VCaP (cell line): ENCODE measurements around the gene ALLC.

Experiments used
- H3K27ac ChIP-seq: fragments of 450-650 bp; 2 replicates; pipeline ENCODE4 v1.5.1; 2017
- TF ChIP-seq, protein P1 (sequence below): fragments of 450-650 bp; conservative IDR thresholded peaks from 2 replicates; pipeline ENCODE4 v1.5.1; 2017; ENCODE audit warnings: mild to moderate bottlenecking, moderate library complexity

ALLC gene

DNA sequence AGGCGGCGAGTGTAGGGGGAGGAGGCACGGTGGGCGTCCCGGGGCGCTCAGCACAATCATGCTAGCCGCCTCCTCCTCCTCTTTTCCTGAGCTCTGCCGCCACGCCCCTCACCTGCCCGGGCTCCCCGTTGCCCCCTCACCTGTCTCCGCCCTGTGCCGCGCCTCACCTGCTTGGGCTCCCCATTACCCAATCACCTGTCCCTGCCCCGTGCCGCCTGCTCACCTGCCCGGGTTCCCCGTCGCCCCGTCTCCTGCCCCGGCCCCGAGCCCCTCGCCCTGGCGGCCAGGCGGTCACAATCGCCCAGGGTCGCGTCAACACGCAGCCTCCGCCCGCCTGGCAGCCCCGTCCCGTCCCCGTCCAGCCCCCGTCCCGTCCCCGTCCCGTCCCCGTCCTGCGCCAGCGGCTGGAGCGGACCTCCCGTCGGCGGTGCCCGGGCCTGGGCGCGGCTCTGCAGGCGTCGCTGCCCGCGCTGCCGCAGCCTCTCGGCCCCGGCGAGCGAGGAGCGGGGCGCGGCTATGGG, 45.3 kb downstream of the ALLC start, which contains the start of gene DCDC2C:
Gene DCDC2C, plus strand, starts transcription at position 340 of the 521 bp plus-strand sequence. Its CDS starts 177 bp downstream, at position 517.
- H3K27ac ChIP-seq: no peak within 1 kb of the TSS
- TF ChIP-seq, protein P1, sequence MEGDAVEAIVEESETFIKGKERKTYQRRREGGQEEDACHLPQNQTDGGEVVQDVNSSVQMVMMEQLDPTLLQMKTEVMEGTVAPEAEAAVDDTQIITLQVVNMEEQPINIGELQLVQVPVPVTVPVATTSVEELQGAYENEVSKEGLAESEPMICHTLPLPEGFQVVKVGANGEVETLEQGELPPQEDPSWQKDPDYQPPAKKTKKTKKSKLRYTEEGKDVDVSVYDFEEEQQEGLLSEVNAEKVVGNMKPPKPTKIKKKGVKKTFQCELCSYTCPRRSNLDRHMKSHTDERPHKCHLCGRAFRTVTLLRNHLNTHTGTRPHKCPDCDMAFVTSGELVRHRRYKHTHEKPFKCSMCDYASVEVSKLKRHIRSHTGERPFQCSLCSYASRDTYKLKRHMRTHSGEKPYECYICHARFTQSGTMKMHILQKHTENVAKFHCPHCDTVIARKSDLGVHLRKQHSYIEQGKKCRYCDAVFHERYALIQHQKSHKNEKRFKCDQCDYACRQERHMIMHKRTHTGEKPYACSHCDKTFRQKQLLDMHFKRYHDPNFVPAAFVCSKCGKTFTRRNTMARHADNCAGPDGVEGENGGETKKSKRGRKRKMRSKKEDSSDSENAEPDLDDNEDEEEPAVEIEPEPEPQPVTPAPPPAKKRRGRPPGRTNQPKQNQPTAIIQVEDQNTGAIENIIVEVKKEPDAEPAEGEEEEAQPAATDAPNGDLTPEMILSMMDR: no peak

DNA sequence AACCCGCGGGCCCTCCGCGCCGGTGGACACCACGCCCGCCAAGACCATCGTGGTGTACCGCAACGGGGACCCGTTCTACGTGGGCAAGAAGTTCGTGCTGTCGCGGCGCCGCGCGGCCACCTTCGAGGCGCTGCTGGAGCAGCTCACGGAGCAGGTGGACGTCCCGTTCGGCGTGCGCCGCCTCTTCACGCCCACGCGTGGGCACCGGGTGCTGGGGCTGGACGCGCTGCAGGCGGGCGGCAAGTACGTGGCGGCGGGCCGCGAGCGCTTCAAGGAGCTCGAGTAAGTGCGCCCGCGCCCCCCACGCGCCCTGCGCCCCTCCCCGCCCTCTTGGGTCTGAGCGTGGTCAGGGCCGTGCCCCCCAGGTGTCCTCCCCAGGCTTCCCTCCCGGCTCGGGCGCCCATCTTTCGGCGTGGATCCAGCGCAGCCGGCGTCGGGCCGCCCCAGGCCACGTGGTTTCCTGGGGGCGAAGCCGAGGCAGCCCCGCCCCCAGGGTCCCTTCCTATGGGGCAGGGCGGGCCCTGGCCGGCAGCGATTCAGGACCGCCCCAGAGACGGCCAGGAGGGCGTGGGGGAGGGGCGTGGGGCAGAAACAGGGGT, 45.9 kb downstream of the ALLC start:
- H3K27ac ChIP-seq: no peak overlapping the region
- TF ChIP-seq, protein P1: no peak

DNA sequence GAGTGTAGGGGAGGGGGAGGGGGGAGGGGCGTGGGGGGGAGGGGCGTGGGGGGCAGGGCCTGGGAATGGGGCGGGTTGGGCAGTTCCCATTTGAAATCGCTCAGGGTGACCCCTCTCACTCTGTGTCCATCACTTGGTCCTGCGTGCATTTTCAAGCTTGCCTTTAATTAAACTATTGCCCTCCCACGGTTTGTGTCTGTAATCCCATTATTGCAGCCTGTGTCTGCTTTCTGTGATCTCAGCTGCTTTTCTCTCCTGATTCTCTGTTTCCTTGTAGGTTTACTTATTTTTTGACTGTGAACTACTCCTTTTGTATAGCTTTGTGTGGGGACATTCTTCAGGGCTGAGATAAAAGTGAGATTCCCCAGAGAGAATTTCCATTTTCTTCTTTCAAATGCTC, 46.7 kb downstream of the ALLC start:
- H3K27ac ChIP-seq: no peak overlapping the region
- TF ChIP-seq, protein P1: no peak

DNA sequence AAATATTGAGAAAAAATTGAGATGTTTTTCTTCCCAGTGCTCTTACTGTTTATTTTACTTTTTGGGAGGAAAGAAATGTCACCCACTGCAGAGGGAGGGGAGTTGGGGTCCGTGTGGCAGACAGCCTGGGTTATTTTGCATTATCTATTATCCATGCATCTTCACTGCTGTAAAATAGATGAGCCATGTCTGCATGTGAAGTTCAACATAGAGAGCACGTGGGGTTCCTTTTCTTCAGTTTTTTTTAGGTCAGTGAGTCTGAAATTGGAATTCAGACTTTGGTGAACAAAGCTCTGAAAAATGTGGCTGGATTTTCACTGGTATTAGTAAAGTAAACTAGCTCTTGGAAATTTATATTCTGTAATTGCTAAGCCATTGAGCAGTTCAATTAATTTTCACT, 47.8 kb downstream of the ALLC start:
- no peak overlapping the region for H3K27ac ChIP-seq
- TF ChIP-seq, protein P1: no peak

DNA sequence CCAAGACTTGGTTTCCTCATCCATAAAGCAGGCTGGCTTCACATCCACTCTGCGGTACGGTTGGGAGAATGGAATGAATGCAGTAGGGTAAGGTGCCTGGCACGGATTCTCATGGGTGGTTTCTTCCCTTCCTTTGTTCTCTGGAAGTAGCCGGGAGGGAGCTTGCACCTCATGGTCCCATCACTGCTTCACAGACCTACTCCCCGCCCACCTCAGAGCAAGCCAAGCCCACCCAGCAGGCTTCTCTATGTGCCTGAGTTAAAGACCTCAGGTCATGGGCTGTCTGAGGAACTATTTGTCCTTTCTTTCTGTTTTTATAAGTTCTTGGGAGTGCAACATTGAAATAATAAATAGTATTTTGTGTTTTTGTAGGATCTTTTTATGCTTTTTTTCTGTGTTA, 48.9 kb downstream of the ALLC start:
- TF ChIP-seq, protein P1: no peak
- H3K27ac ChIP-seq: no peak overlapping the region

DNA sequence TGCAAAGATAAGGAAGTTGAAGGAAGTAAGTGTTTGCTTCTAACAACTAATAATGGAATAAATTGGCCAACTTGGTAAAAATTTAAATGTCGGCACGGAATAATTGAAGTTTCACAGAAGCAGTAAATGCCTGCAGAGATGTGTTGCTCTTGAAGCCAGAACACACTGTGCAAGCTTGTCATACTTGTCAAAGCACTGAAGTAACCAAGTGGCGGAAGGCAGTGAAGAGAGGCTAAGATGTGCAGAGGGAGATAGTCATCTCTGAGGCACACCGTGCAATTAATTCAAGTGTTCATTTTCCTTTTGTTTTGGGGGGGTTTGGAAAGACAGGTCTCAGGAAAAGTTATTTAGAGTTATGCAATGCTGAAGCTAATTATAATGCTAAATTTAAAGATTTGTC, 50.6 kb downstream of the ALLC start:
- H3K27ac ChIP-seq: no peak overlapping the region
- TF ChIP-seq, protein P1: no peak

DNA sequence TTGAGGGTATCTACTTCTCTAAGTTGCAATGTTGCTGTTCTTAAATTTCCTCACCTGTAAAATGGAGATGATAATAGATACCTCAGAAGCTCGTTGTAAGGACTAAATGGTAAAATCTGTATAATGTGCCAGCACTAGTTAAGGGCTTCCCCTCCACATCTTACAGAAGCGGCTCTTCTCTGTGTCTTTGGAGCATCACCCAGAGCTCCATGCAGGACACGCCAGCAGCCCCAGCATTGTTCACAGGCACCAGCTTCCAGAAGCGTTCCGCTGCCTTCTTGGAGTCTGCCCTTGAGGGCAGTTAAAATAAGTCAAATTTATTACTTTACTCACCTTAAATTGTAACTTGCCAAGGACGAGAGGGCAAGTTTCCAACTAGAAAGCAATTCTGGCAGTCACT, 51.2 kb downstream of the ALLC start:
- TF ChIP-seq, protein P1: no peak
- no peak overlapping the region for H3K27ac ChIP-seq
